Progenitor cell of endocrine pancreas (in vitro differentiated cells): ENCODE results near the gene PSMC3IP. TPM values are rescaled to one million over a fixed set of nuclear protein-coding genes. Genes with fewer than 3 reads are reported as not detected.
A peak's percentile ranks its signal among the peaks of the same experiment; 100 is the strongest.
"Not testable (repeated sequence)": the region's sequence is repeated elsewhere in the genome, so short reads cannot be mapped to it uniquely, and the experiment has no call there.

Source experiments
- DNase-seq: peaks from one replicate; pipeline ENCODE4 v3.0.0; 2021; ENCODE audit warnings: low spot score; ENCODE audit not compliant: unreplicated experiment
- H3K27ac Mint-ChIP-seq: 2 replicates; pipeline ENCODE4 v1.8.0; 2021; ENCODE audit warnings: mild to moderate bottlenecking, moderate library complexity, mixed read lengths
- H3K27me3 Mint-ChIP-seq: 2 replicates; pipeline ENCODE4 v1.8.0; 2021; ENCODE audit warnings: mixed read lengths
- H3K36me3 Mint-ChIP-seq: 2 replicates; pipeline ENCODE4 v1.8.0; 2022; ENCODE audit warnings: mixed read lengths; ENCODE audit not compliant: insufficient read depth
- H3K4me1 Mint-ChIP-seq: 2 replicates; pipeline ENCODE4 v1.8.0; 2021; ENCODE audit warnings: low read depth, mixed read lengths
- H3K4me3 Mint-ChIP-seq: 2 replicates; pipeline ENCODE4 v1.8.0; 2021; ENCODE audit warnings: low read depth, mild to moderate bottlenecking, moderate library complexity, mixed read lengths
- H3K9me3 Mint-ChIP-seq: 2 replicates; pipeline ENCODE4 v1.8.0; 2021; ENCODE audit warnings: low read depth, mixed read lengths
- long read RNA-seq: library from polyadenylated mRNA; unstranded; transcript quantifications from one replicate; pipeline ENCODE4 v2.0.0, GENCODE V29; 2020
- total RNA-seq: library from RNA; stranded (reverse); gene quantifications from 2 replicates; pipeline ENCODE4 v1.2.1, GENCODE V29; 2021
- TF ChIP-seq, protein P1 (sequence below): fragments of 200-600 bp; sonication (generic); IDR thresholded peaks from one replicate; pipeline ENCODE4 v1.5.0; 2021; ENCODE audit warnings: antibody characterized with exemption, mild to moderate bottlenecking; ENCODE audit not compliant: unreplicated experiment

Gene PSMC3IP
- 18.1 and 19.6 TPM in 2 replicates for total RNA-seq
- long read RNA-seq, transcript PSMC3IP-202 (8 exons, 1,416 nt): major isoform, 12 of 27 reads
- long read RNA-seq, partial matches to known transcripts: 3 of 27 reads
- long read RNA-seq, other reads (novel, unspliced or antisense): 5 of 27 reads

- Mint-ChIP-seq H3K9me3 (no peaks in the 10 kb centered on the region), H3K27ac (peak within 1 kb of the TSS; percentile 98), H3K36me3 (peaks cover 9% of the 10 kb centered on the region), H3K4me1 (peaks cover 18% of the 10 kb centered on the region), H3K27me3 (no peaks in the 10 kb centered on the region), H3K4me3 (peak within 1 kb of the TSS; percentile 96)
- TF ChIP-seq, protein P1, sequence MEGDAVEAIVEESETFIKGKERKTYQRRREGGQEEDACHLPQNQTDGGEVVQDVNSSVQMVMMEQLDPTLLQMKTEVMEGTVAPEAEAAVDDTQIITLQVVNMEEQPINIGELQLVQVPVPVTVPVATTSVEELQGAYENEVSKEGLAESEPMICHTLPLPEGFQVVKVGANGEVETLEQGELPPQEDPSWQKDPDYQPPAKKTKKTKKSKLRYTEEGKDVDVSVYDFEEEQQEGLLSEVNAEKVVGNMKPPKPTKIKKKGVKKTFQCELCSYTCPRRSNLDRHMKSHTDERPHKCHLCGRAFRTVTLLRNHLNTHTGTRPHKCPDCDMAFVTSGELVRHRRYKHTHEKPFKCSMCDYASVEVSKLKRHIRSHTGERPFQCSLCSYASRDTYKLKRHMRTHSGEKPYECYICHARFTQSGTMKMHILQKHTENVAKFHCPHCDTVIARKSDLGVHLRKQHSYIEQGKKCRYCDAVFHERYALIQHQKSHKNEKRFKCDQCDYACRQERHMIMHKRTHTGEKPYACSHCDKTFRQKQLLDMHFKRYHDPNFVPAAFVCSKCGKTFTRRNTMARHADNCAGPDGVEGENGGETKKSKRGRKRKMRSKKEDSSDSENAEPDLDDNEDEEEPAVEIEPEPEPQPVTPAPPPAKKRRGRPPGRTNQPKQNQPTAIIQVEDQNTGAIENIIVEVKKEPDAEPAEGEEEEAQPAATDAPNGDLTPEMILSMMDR: peak; percentile 38
- DNase-seq: peak; percentile 81
These were observed at the start of gene PSMC3IP for GRCh38 chr17:42577532-42578281. Gene PSMC3IP (minus strand): TSS chr17:42577729. CDS start chr17:42577686, 43 bp downstream.

- H3K4me1 Mint-ChIP-seq: peaks cover 3% of the 10 kb centered on the region
- no peak overlapping the region for H3K27ac Mint-ChIP-seq
- H3K9me3 Mint-ChIP-seq: no peaks in the 10 kb centered on the region
- H3K27me3 Mint-ChIP-seq: no peaks in the 10 kb centered on the region
- DNase-seq: no peak
- H3K4me3 Mint-ChIP-seq: no peak overlapping the region
- TF ChIP-seq, protein P1: no peak
- no peaks in the 10 kb centered on the region for H3K36me3 Mint-ChIP-seq
These were observed 46.4 kb upstream of the PSMC3IP start for GRCh38 chr17:42623732-42624596.

DNA sequence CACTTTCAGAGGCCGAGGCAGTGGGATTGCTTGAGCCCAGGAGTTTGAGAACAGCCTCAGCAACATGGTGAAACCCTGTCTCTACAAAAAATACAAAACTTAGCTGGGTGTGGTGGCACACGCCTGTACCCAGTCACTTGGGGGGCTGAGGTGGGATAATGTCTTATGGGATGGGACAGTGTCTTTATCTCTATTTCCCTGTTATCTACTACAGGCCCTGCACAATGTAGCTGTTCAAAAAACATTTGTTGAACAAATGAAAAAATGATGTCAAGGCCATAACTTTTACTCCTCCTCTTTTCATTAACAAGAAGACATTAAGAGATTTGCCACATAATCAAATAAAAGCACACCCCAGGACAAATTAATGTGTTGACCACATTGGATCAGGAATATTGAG lies 45.7 kb upstream of the PSMC3IP start:
- Mint-ChIP-seq H3K9me3 (no peaks in the 10 kb centered on the region), H3K27ac (no peak overlapping the region), H3K4me3 (no peak overlapping the region), H3K36me3 (no peaks in the 10 kb centered on the region), H3K4me1 (peaks cover 5% of the 10 kb centered on the region), H3K27me3 (no peaks in the 10 kb centered on the region)
- TF ChIP-seq, protein P1: no peak
- no peak for DNase-seq

- H3K4me3 Mint-ChIP-seq, H3K27me3 Mint-ChIP-seq, H3K36me3 Mint-ChIP-seq, H3K27ac Mint-ChIP-seq, H3K4me1 Mint-ChIP-seq, H3K9me3 Mint-ChIP-seq, DNase-seq: not testable (repeated sequence)
These were observed 44.5 kb upstream of the PSMC3IP start for GRCh38 chr17:42621987-42622386.

DNA sequence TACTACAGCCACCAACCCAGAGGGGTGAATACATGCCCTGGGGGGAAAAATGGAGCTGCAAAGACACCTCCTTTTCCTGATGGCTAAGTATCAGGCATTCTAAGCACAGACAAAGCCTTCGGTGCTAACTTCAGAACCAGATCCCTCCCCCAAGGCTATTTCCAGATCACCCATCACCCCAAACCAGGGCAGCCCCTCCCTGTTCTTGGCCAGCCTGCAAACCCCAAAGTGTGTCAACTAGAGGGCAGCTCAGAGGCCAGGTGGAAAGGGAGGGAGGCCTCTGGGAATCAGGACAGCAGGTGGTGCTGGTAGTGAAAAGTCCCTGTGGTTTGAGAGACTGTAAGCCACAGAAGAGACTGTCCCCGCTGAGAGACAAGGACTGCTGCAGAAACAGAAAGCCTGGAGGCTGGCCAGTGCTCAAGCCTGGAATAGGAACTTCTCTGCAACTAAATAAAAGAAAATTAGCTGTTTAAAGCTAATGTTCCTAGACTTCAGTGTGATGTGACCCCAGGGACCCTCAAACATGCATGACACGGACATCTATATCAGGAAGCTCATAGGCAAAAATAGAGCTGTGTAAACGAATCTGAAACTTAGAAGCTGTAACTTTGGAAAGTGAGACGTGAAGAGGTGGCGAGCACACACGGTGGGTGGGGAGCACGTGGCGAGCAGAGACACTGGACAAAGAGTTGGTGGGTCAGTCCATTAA lies 41.1 kb upstream of the PSMC3IP start:
- H3K4me3 Mint-ChIP-seq: no peak overlapping the region
- H3K27ac Mint-ChIP-seq: no peak overlapping the region

More for the DNA sequence above, 41.1 kb upstream of the PSMC3IP start:
- Mint-ChIP-seq H3K27me3 (no peaks in the 10 kb centered on the region), H3K36me3 (peaks cover 9% of the 10 kb centered on the region), H3K4me1 (peaks cover 5% of the 10 kb centered on the region), H3K9me3 (no peaks in the 10 kb centered on the region)
- DNase-seq: peak; percentile 10
- TF ChIP-seq, protein P1: peak; percentile 11
